OCI-M1 (cell line): Measurements from ENCODE around the gene KDSR.

Experiments
- DNase-seq: peaks from one replicate; lab custom pipeline; 2025; lab: John Stamatoyannopoulos, UW

The KDSR gene

DNA sequence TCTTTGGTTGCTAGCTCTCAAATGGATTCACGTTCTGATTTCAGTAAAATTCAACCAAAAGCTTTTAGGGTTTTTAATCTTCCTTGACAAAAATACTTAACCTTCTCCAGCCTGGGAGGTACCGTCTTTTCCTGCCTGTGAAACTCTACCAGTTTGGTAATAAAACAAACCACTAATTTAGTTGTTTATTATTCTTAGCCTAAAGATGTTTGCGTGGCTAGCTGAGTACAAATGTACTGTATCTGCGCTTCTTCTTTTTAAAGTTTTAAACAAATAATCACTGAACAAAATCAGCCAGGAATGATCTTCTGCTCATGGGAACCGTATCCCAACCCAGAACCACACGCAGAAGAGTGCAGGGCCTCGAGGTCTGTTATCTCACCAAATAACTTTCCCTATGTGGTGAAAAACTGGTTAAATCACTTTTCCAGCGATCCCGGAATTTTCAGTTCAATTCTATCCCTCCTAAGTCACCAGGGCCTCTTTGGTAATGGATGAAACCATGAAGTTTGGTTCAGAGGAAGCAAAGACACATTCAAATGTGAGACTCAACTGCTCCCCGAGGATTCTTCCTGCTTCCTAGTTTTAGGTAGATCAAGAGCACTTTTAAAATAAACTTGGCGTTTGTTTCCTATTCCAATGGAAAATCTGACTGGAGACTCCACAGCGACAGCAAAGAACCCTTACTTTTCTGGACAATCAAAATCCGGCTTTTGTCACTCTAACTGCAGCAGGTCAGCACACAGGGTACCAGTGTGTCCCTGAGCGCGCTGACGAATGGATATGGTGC, 83.5 kb downstream of the KDSR start:
- DNase-seq: no peak

DNA sequence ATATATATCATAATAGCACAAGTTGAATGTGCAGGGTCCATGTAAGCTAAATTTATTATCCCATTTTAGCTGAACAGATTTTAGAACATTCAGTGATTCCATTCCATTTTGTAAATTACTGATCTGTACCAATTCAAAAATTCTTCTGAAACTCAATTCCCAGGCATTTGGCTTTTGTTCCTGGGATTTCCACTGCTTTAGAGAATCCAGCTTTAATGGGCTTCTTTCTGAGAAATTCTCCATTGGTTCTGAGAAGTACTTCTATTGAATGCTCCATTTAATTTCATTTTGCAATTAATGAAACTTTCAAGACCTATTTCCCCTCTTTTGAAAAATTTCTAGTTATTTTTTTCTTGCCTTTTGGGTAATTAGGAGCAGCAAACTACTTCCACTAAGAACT, 84.2 kb downstream of the KDSR start:
- DNase-seq: no peak
